ENCODE results near the gene LRRC46. TPM values are rescaled to one million over a fixed set of nuclear protein-coding genes. Genes with fewer than 3 reads are reported as not detected.
A peak's percentile ranks its signal among the peaks of the same experiment; 100 is the strongest.

Gene LRRC46
- total and polyA plus RNA-seq, 2 of the 13 experiments (the other 11 are each of a cell fraction or from before 2014, with no cell fraction given) = 0.09 TPM

DNA sequence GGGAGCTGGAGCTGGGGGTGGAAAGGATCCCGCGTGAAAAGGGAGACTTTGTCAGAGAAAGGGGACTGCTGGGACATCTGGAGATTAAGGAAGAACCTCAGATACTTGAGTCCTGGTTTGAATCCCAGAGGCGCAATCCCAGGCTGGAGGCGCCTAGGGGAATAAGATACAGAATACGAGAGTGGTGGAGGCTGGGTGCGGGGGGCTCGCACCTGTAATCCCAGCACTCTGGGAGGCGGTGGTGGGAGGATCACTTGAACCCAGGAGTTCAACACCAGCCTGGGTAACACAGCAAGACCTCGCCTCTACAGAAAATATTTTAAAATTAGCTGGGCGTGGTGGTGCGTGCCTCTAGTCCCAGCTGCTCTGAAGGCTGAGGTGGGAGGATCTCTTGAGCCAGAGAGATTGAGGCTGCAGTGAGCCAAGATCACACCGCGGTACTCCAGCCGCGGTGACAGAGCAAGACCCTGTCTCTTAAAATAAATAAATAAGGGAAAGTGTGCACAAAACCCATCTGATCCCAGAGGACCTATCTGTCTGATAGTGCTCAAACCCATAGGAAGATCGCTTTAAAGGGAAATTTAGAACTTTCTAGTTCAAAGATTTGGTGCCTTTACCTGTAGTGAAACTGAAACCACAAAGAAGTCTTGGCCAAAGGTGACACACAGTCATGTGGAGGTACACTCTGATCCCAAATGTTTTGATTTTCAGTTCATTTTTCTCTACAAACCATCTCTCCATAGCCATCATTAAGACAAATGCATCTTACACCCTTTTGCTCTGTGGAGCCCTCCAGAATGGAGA is 10.2 kb downstream of the LRRC46 start (continued):
- TF ChIP-seq, protein P1, sequence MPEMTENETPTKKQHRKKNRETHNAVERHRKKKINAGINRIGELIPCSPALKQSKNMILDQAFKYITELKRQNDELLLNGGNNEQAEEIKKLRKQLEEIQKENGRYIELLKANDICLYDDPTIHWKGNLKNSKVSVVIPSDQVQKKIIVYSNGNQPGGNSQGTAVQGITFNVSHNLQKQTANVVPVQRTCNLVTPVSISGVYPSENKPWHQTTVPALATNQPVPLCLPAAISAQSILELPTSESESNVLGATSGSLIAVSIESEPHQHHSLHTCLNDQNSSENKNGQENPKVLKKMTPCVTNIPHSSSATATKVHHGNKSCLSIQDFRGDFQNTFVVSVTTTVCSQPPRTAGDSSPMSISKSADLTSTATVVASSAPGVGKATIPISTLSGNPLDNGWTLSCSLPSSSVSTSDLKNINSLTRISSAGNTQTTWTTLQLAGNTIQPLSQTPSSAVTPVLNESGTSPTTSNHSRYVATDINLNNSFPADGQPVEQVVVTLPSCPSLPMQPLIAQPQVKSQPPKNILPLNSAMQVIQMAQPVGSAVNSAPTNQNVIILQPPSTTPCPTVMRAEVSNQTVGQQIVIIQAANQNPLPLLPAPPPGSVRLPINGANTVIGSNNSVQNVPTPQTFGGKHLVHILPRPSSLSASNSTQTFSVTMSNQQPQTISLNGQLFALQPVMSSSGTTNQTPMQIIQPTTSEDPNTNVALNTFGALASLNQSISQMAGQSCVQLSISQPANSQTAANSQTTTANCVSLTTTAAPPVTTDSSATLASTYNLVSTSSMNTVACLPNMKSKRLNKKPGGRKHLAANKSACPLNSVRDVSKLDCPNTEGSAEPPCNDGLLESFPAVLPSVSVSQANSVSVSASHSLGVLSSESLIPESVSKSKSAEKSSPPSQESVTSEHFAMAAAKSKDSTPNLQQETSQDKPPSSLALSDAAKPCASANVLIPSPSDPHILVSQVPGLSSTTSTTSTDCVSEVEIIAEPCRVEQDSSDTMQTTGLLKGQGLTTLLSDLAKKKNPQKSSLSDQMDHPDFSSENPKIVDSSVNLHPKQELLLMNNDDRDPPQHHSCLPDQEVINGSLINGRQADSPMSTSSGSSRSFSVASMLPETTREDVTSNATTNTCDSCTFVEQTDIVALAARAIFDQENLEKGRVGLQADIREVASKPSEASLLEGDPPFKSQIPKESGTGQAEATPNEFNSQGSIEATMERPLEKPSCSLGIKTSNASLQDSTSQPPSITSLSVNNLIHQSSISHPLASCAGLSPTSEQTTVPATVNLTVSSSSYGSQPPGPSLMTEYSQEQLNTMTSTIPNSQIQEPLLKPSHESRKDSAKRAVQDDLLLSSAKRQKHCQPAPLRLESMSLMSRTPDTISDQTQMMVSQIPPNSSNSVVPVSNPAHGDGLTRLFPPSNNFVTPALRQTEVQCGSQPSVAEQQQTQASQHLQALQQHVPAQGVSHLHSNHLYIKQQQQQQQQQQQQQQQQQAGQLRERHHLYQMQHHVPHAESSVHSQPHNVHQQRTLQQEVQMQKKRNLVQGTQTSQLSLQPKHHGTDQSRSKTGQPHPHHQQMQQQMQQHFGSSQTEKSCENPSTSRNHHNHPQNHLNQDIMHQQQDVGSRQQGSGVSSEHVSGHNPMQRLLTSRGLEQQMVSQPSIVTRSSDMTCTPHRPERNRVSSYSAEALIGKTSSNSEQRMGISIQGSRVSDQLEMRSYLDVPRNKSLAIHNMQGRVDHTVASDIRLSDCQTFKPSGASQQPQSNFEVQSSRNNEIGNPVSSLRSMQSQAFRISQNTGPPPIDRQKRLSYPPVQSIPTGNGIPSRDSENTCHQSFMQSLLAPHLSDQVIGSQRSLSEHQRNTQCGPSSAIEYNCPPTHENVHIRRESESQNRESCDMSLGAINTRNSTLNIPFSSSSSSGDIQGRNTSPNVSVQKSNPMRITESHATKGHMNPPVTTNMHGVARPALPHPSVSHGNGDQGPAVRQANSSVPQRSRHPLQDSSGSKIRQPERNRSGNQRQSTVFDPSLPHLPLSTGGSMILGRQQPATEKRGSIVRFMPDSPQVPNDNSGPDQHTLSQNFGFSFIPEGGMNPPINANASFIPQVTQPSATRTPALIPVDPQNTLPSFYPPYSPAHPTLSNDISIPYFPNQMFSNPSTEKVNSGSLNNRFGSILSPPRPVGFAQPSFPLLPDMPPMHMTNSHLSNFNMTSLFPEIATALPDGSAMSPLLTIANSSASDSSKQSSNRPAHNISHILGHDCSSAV (CRISPR knock-in tag; IDR thresholded peaks at IDR 0.05; ENCODE audit: borderline replicate concordance) = peak; percentile 3; the same call in 1 of the 2 replicates
- TF ChIP-seq ISL2 (CRISPR knock-in tag; IDR thresholded peaks at IDR 0.05) = 0 out of 2 replicates have a peak, but pooled peaks have one; percentile 5
- TF ChIP-seq, protein P2, sequence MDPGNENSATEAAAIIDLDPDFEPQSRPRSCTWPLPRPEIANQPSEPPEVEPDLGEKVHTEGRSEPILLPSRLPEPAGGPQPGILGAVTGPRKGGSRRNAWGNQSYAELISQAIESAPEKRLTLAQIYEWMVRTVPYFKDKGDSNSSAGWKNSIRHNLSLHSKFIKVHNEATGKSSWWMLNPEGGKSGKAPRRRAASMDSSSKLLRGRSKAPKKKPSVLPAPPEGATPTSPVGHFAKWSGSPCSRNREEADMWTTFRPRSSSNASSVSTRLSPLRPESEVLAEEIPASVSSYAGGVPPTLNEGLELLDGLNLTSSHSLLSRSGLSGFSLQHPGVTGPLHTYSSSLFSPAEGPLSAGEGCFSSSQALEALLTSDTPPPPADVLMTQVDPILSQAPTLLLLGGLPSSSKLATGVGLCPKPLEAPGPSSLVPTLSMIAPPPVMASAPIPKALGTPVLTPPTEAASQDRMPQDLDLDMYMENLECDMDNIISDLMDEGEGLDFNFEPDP (CRISPR knock-in tag; conservative IDR thresholded peaks at IDR 0.05) = no peak
- TF ChIP-seq ZKSCAN1 (IDR thresholded peaks at IDR 0.05; ENCODE audit: low read length) = no peak
- peak; percentile 44; the same call in 1 of the 2 replicates for TF ChIP-seq CSRNP1 (CRISPR knock-in tag; IDR thresholded peaks at IDR 0.05)
- TF ChIP-seq ZNF839 (CRISPR knock-in tag; IDR thresholded peaks at IDR 0.05; ENCODE audit: borderline replicate concordance) = no peak
- TF ChIP-seq ZNF136 (CRISPR knock-in tag; IDR thresholded peaks at IDR 0.05; ENCODE audit: low read depth) = peak; percentile 9; the same call in 1 of the 2 replicates
- no peak for TF ChIP-seq ZNF670 (CRISPR knock-in tag; IDR thresholded peaks at IDR 0.05; ENCODE audit: borderline replicate concordance)
- peak; percentile 4; the same call in 1 of the 2 replicates for TF ChIP-seq ZNF512B (CRISPR knock-in tag; IDR thresholded peaks at IDR 0.05; ENCODE audit: borderline replicate concordance)
- TF ChIP-seq ZNF282 (IDR thresholded peaks at IDR 0.05; ENCODE audit: partially characterized antibody) = no peak
- no peak for TF ChIP-seq U2AF2 (IDR thresholded peaks at IDR 0.05; ENCODE audit: low read depth, low read length)
- TF ChIP-seq, protein P3, sequence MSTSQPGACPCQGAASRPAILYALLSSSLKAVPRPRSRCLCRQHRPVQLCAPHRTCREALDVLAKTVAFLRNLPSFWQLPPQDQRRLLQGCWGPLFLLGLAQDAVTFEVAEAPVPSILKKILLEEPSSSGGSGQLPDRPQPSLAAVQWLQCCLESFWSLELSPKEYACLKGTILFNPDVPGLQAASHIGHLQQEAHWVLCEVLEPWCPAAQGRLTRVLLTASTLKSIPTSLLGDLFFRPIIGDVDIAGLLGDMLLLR (CRISPR knock-in tag; IDR thresholded peaks at IDR 0.05) = no peak
- TF ChIP-seq CEBPG (CRISPR knock-in tag; IDR thresholded peaks at IDR 0.05) = no peak

All from HepG2 (cell line).